GM19238 (cell line): ENCODE data around the gene PPM1H.

ENCODE experiments used
- DNase-seq: peaks from one replicate; pipeline ENCODE4 v3.0.0; 2011; ENCODE audit warnings: low spot score; ENCODE audit not compliant: insufficient read length

The PPM1H gene

GRCh38 chr12:62714774-62715721 lies 219.9 kb downstream of the PPM1H start:
- no peak for DNase-seq

- no peak for DNase-seq
Measured at GRCh38 chr12:62714181-62714773, 220.7 kb downstream of the PPM1H start.

- no peak for DNase-seq
Measured at GRCh38 chr12:62713723-62714122, 221.2 kb downstream of the PPM1H start.

- DNase-seq = no peak
Measured at GRCh38 chr12:62712681-62713573, 222.0 kb downstream of the PPM1H start.

DNA sequence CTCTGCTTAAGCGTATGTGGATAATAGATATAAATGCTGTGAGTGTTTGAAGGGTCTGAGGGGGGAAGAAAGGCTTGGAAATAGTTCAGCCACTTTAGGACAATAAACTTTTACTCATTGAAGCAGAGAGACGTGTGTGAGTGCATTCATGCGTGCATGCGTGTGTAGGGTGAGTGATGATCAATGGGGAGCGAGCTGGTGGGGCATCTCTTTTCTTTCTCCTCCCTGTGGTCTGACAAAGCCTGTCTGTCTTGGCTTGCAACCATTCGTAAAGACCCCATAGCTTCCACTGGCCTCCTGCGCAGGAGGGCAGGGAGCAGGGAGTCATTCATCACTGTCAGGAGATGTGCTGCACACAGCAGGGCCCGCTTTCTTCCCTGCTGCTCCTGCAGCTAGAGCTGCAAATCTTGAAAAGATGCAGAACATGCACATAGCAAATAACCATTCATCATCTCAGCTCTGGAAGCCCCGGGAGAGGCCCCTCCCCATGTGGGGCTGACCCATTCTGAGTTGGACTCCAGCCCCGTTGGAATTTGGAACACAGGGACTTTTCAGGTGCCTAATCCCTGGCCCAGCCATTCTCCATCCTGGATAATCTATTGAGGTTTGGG lies 223.2 kb downstream of the PPM1H start:
- no peak for DNase-seq

DNA sequence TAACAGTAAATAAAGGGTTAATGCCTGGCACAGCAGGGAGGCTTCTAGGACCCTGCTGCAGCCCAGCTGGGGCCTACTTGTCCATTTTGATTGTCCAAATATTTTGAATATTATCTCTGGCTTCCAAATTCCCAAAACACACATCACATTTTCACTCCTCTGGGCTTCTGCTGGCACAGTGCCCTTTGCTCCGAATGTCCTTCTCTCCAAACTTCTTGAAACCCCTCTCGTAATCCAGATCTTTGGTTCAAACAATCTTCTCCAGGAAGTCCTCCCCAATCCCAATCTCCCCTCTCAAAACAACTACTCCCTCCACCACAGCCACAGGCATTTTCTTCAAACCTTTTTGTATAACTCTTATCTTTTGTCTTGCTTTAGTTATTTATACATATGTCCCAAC lies 225.6 kb downstream of the PPM1H start:
- DNase-seq = no peak

DNA sequence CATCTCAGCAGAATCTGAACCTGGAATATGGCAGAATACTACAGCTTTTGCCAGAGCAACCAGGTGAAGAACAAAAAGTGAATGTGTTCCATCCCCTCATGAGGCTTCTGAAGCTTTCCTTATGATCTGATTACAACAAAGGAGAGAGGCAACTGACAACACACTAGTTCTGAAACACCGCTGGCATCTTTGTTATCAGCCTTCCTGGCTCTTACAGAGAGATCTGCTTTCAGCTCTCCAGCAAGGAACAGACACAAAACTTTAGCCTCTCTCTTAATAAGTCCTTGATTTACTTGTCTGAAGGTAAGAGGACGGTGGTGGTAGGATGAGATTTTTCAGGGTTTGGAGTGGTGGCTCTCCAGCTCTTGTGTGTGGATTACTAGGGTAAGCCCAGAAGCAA lies 227.0 kb downstream of the PPM1H start:
- no peak for DNase-seq

- no peak for DNase-seq
Measured at GRCh38 chr12:62705846-62706245, 229.1 kb downstream of the PPM1H start.

- DNase-seq = no peak
Measured at GRCh38 chr12:62703011-62703380, 232.0 kb downstream of the PPM1H start.

GRCh38 chr12:62701492-62701891 lies 233.5 kb downstream of the PPM1H start:
- no peak for DNase-seq

DNA sequence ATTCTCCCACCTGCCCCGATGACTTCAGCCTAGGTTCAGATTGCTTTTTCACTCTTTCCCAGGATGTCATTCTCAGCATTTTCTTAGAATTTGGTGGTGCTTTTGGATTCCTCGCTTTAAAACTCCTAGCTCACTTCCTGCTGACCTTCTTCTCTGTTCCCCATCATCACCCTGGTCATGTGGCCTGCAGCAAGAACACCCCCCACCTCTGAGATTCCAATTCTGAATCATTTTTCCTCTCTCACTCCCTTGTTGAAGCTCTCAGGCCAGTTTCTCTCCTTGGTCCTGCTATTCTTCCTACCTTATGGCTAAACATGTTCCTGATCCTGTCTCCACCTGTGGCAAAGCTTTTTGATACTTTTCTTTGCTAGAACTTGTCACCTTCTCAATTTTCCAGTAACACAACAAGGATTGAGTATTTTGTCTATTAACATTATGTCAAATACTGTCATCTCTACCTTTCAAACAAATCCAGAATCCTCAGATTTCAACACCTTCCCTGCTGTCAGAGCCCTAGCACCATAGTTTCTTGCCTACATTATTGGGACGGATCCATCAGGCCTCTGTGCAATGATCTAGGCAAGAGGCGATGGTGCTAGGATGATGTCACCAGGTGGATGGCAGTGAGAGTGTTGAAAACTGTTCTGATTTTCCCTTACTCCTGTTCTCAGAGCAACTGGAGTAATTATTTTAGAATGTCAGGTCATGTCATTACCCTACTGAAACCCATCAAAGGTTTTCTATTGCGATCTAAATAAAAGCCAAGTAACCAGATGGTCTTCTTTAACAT lies 234.7 kb downstream of the PPM1H start:
- no peak for DNase-seq

GRCh38 chr12:62698701-62699101 lies 236.2 kb downstream of the PPM1H start:
- no peak for DNase-seq

DNA sequence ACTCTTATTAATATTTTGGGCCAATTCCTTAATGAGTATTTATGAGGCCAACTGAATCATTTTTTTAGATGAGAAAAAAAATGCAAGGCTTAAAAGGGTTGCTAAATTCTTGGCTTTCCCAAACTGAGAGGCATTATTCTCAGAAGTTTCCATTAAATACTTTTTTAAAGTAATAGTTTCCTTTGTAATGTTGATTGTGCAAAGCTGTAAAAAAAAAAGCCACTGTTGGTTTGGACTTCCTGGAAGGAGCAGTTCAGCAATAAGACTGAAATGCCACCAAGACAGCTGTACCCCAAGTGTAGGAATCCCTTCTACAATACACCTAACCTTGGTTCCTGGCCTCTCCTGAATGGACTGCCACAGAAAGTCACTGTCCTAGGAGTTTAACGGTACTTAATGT lies 237.1 kb downstream of the PPM1H start:
- no peak for DNase-seq

DNA sequence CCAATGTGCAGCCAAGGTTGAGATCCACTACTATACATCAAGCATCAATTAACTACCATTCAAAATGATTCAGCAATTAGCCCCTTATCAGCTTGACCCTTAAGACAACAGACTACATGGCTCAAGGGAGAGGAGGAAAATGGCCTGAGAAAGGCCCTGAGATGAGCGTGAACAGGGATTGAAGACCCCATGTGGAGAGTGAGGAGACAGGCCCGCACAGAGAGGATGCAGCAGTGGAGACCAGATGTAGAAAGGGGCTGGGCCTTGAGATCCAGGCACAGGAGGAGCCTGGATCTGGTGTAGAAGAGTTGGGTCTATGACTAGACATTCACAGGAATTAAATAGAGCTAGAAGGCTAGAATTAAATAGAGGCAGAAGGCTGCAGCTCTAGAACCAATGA lies 239.3 kb downstream of the PPM1H start:
- DNase-seq = no peak

GRCh38 chr12:62694632-62695031 lies 240.3 kb downstream of the PPM1H start:
- DNase-seq = no peak

DNA sequence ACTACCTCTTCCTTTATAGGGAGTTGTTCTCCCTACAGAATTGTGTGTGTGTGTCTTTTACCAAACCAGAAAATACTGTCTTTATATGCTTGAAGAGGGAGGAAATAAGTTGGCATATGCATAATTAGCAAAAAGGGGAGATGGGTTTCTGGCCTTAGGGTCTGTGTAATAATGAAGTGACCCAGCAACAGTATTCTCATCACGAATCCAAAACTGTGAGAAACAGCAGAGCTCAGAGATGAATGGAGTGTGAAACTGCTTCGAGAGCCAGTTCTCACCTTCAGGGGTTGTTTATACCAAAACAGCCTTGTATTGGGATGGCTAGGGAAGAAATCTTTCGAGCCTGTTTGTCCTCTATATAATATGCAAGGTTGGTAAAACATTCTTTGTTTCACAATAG lies 240.8 kb downstream of the PPM1H start:
- no peak for DNase-seq

DNA sequence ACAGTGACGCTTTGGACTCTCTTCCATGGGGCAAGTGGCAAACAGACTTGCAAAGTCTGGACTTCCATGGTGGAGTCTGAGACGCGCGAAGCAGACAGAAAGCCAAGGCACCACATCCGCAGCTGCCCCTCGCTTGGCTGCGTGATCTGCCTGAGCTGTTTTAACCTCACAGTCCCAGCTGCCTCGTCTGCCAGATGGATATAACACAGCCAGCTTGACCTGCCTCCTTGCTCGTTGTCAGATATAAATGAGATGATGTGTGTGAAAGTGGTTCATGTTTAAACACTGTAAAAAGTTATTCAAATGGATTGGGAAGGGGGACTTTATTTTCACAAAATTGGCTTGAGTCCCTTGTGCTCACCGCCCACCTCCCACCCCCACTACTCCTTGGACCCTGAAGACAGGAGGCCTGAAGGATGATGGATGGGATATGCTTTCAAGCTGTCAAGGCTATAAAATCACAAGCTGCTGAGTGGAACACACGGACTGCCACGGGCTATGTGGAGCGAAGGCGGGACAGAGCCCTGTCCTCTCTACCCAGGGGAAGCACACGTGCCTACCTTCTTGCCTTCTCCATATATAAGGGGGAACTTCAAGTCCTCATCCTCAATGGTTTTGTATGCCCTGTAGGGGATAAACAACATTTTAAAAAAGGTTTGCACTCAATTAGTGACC lies 241.4 kb downstream of the PPM1H start:
- no peak for DNase-seq

- DNase-seq = no peak
Measured at GRCh38 chr12:62692884-62693283, 242.1 kb downstream of the PPM1H start.

GRCh38 chr12:62691309-62691708 lies 243.6 kb downstream of the PPM1H start:
- DNase-seq = no peak
